Thyroid gland (tissue), 4 donors: ENCODE results near the gene MIGA2. TPM values are rescaled to one million over a fixed set of nuclear protein-coding genes. Genes with fewer than 3 reads are reported as not detected.

Experiments
- DNase-seq, 2 donors: peaks; one replicate each; pipeline ENCODE4 v3.0.0-alpha.2; 2019
- H3K27ac ChIP-seq, 3 donors: fragments of 200-600 bp; sonication (generic); 1 replicate in 2 of 3; 2 replicates in 1 of 3; pipeline ENCODE4 v1.5.1; 2016 to 2019; ENCODE audit warnings: mild to moderate bottlenecking in 1 of 3, moderate library complexity in 1 of 3
- H3K27me3 ChIP-seq: fragments of 200-600 bp; sonication (generic); one replicate; pipeline ENCODE4 v1.5.1; 2019
- H3K36me3 ChIP-seq, 2 donors: fragments of 200-600 bp; sonication (generic); one replicate each; pipeline ENCODE4 v1.5.1; 2016 to 2019
- H3K4me1 ChIP-seq, 2 donors: fragments of 200-600 bp; sonication (generic); one replicate each; pipeline ENCODE4 v1.5.1; 2017 to 2019
- H3K4me3 ChIP-seq, 3 donors: fragments of 200-600 bp; sonication (generic); replicated peaks in 1 of 3; 1 replicate in 2 of 3; 2 replicates in 1 of 3; pipeline ENCODE4 v1.5.1; 2016; ENCODE audit warnings: mild to moderate bottlenecking in 1 of 3
- H3K9me3 ChIP-seq: fragments of 200-600 bp; sonication (generic); one replicate; pipeline ENCODE4 v1.5.1; 2017
- CTCF ChIP-seq, 6 experiments: fragments of 200-600 bp in 3 of 6; fragments of 450-650 bp in 3 of 6; sonication (generic) in 3 of 6; IDR thresholded peaks; one replicate each; pipeline ENCODE4 v1.5.1; 2016 to 2019; ENCODE audit warnings: antibody characterized with exemption in 6 of 6, mild to moderate bottlenecking in 2 of 6, inconsistent platforms in 1 of 6, moderate library complexity in 1 of 6
- POLR2A ChIP-seq, 2 donors: fragments of 450-650 bp; IDR thresholded peaks; one replicate each; pipeline ENCODE4 v1.6.1; 2017; ENCODE audit warnings: antibody characterized with exemption in 2 of 2, mild to moderate bottlenecking in 2 of 2, moderate library complexity in 1 of 2
- WGBS, 2 donors: methylation state at CpG; one replicate each; pipeline ENCODE4 v1.1.5; 2017; 5-methylcytosine and 5-hydroxymethylcytosine counted together
- intact Hi-C: fragments of 100-400 bp; cut with DNase I; formaldehyde crosslinking; loops from one replicate; pipeline ENCODE4 v1.15.1; 2023
- total RNA-seq, 4 donors: library from RNA; depleted of rRNA; stranded (reverse); fragments of >200 nt; gene quantifications; one replicate each; pipeline ENCODE4 v1.2.3, GENCODE V29; 2016

The MIGA2 gene
- total RNA-seq, 4 donors from 2014 or later: 23.9 to 78.8 (median 50.0) TPM

- intact Hi-C loops: no loop called here
Observed at GRCh38 chr9:129053020-129053419, 16.6 kb downstream of the MIGA2 start.

GRCh38 chr9:129054163-129054851 is 17.9 kb downstream of the MIGA2 start:
- TF ChIP-seq POLR2A (IDR thresholded peaks at IDR 0.05) (no peak), CTCF (IDR thresholded peaks at IDR 0.05) (no peak)
- intact Hi-C loops: no loop called here
- WGBS, 2 donors: 90 to 96% methylated on average over 5 of the region's 5 CpGs
- Histone ChIP-seq H3K27me3 (no peaks in the 10 kb centered on the region), H3K27ac (no peak overlapping the region), H3K4me3 (no peak overlapping the region), H3K4me1 (peaks cover 4 to 12% of the 10 kb centered on the region in 2 donors), H3K36me3 (peaks cover 11 to 18% of the 10 kb centered on the region in 2 donors), H3K9me3 (no peaks in the 10 kb centered on the region)
- DNase-seq: no peak

More at GRCh38 chr9:129053020-129053419, 16.6 kb downstream of the MIGA2 start:
- Histone ChIP-seq H3K36me3 (peaks cover 19 to 27% of the 10 kb centered on the region in 2 donors), H3K9me3 (no peaks in the 10 kb centered on the region), H3K27ac (peak overlapping the region; percentile 48 to 73 (median 69)), H3K4me3 (no peak overlapping the region), H3K27me3 (no peaks in the 10 kb centered on the region), H3K4me1 (peaks cover 4 to 12% of the 10 kb centered on the region in 2 donors)
- no peak for TF ChIP-seq CTCF (IDR thresholded peaks at IDR 0.05)
- no peak for TF ChIP-seq POLR2A (IDR thresholded peaks at IDR 0.05)
- WGBS, 2 donors: 92 to 95% methylated on average over 6 of the region's 6 CpGs
- no peak for DNase-seq

- DNase-seq: no peak
- H3K27me3 ChIP-seq: no peaks in the 10 kb centered on the region
- WGBS, 2 donors: 91 to 92% methylated on average over 20 to 21 of the region's 21 CpGs
- H3K27ac ChIP-seq: no peak overlapping the region
- peaks cover 39 to 46% of the 10 kb centered on the region in 2 donors for H3K36me3 ChIP-seq
- no peaks in the 10 kb centered on the region for H3K9me3 ChIP-seq
- intact Hi-C loops: no loop called here
- no peak overlapping the region for H3K4me3 ChIP-seq
- TF ChIP-seq CTCF (IDR thresholded peaks at IDR 0.05) (no peak), POLR2A (IDR thresholded peaks at IDR 0.05) (no peak)
- H3K4me1 ChIP-seq: no peaks in the 10 kb centered on the region
Observed at GRCh38 chr9:129058965-129059795, 22.8 kb downstream of the MIGA2 start.

GRCh38 chr9:129059796-129060785 is 23.7 kb downstream of the MIGA2 start:
- Histone ChIP-seq H3K4me3 (no peak overlapping the region), H3K9me3 (no peaks in the 10 kb centered on the region), H3K4me1 (no peaks in the 10 kb centered on the region), H3K27me3 (no peaks in the 10 kb centered on the region), H3K36me3 (peaks cover 41 to 53% of the 10 kb centered on the region in 2 donors), H3K27ac (no peak overlapping the region)
- intact Hi-C loops: no loop called here
- no peak for DNase-seq
- WGBS, 2 donors: 95 to 97% methylated on average over 12 to 36 of the region's 37 CpGs
- TF ChIP-seq POLR2A (IDR thresholded peaks at IDR 0.05): no peak
- TF ChIP-seq CTCF (IDR thresholded peaks at IDR 0.05): no peak
